ENCODE results near the gene PSMG2. TPM values are rescaled to one million over a fixed set of nuclear protein-coding genes. Genes with fewer than 3 reads are reported as not detected.

The PSMG2 gene
- polyA plus RNA-seq, 2 of the 4 experiments (the other 2 are of a cell fraction): 69.2 to 75.7 TPM

GRCh38 chr18:12749121-12749520, 46.3 kb downstream of the PSMG2 start:
- ATAC-seq (no peak), FAIRE-seq (no peak), DNase-seq (ENCODE audit: low read depth in 1 of 2, low spot score in 1 of 2) (no peak)
- H3K4me3 ChIP-seq: no peak overlapping the region
- H3K27ac ChIP-seq: peak overlapping the region in 1 of 2 experiments; percentile 30; a peak in 1 of 6 replicates
- ChIA-PET POLR2A (no interaction called here), CTCF (interaction anchor here (1.0 to 4.8 kb wide), 3 partner anchors 22 to 185 kb away, joined by 3 to 17 read pairs (median 12); no protein-coding TSS in a partner anchor)
- H3K9me3 ChIP-seq: no peaks in the 10 kb centered on the region
- no peak for TF ChIP-seq RFX5 (IDR thresholded peaks at IDR 0.05)
- TF ChIP-seq JUNB (IDR thresholded peaks at IDR 0.05): no peak
- no peak for TF ChIP-seq ZC3H11A (IDR thresholded peaks at IDR 0.05)
- no peak for TF ChIP-seq KDM1A (IDR thresholded peaks at IDR 0.05; ENCODE audit: low read depth)
- H3K4me2 ChIP-seq: no peak overlapping the region
- 83% methylated on average over 12 of the region's 13 CpGs for WGBS (ENCODE audit: missing lambda C conversion rate)
- 0 out of 3 replicates have a peak, but pooled peaks cover 3% of the 10 kb centered on the region for H3K4me1 ChIP-seq

- Histone ChIP-seq H3K27ac (no peak overlapping the region), H3K4me1 (no peaks in the 10 kb centered on the region), H3K9me3 (no peaks in the 10 kb centered on the region), H3K4me3 (no peak overlapping the region), H3K4me2 (no peak overlapping the region)
- ChIA-PET POLR2A (interaction anchor here (1.7 kb wide), 1 partner anchor 134 kb away, joined by 7 read pairs; the partner anchor contains the start of gene PTPN2), CTCF (interaction anchor here (1.0 to 4.8 kb wide), 5 partner anchors 23 to 184 kb away, joined by 3 to 17 read pairs (median 4); no protein-coding TSS in a partner anchor)
- DNase-seq (ENCODE audit: low read depth in 1 of 2, low spot score in 1 of 2) (no peak), FAIRE-seq (no peak), ATAC-seq (no peak)
- WGBS (ENCODE audit: missing lambda C conversion rate): 81% methylated on average over 13 of the region's 14 CpGs
- TF ChIP-seq ZSCAN20 (CRISPR knock-in tag; IDR thresholded peaks at IDR 0.05) (no peak), EHMT2 (IDR thresholded peaks at IDR 0.05; ENCODE audit: low read depth) (no peak), ESRRA (IDR thresholded peaks at IDR 0.05; ENCODE audit: borderline replicate concordance, low read length) (no peak), RCOR1 (IDR thresholded peaks at IDR 0.05; ENCODE audit: low read depth, low read length) (no peak), BCL3 (IDR thresholded peaks at IDR 0.05) (no peak), HMGXB4 (CRISPR knock-in tag; IDR thresholded peaks at IDR 0.05; ENCODE audit: borderline replicate concordance) (no peak), CEBPB (IDR thresholded peaks at IDR 0.05) (no peak), MAX (IDR thresholded peaks at IDR 0.05) (no peak), EHF (CRISPR knock-in tag; IDR thresholded peaks at IDR 0.05) (no peak), HDAC2 (IDR thresholded peaks at IDR 0.05) (no peak)
Observed at GRCh38 chr18:12750076-12750714, 47.4 kb downstream of the PSMG2 start.

GRCh38 chr18:12750715-12751502, 48.1 kb downstream of the PSMG2 start:
- H3K9me3 ChIP-seq: no peaks in the 10 kb centered on the region
- DNase-seq (ENCODE audit: low read depth in 1 of 2, low spot score in 1 of 2) (no peak), ATAC-seq (no peak), FAIRE-seq (no peak)
- CTCF ChIA-PET: interaction anchor here (1.0 to 4.8 kb wide), 4 partner anchors 24 to 184 kb away, joined by 3 to 17 read pairs (median 8); no protein-coding TSS in a partner anchor
- POLR2A ChIA-PET: interaction anchor here (1.7 kb wide), 1 partner anchor 133 kb away, joined by 7 read pairs; the partner anchor contains the start of gene PTPN2
- no peak overlapping the region for H3K27ac ChIP-seq
- H3K4me2 ChIP-seq: no peak overlapping the region
- no peak overlapping the region for H3K4me3 ChIP-seq
- H3K4me1 ChIP-seq: no peaks in the 10 kb centered on the region
- WGBS (ENCODE audit: missing lambda C conversion rate): 83% methylated on average over 9 of the region's 18 CpGs
- no peak for TF ChIP-seq HDAC2 (IDR thresholded peaks at IDR 0.05)
- no peak for TF ChIP-seq RAD21 (conservative IDR thresholded peaks at IDR 0.05 in 1 of 2, IDR thresholded peaks at IDR 0.05 in 1 of 2)
- no peak for TF ChIP-seq GATA3 (IDR thresholded peaks at IDR 0.05; ENCODE audit: borderline replicate concordance)
- TF ChIP-seq PHF8 (IDR thresholded peaks at IDR 0.05; ENCODE audit: borderline replicate concordance, low read depth): no peak
- no peak for TF ChIP-seq E2F6 (IDR thresholded peaks at IDR 0.05; ENCODE audit: borderline replicate concordance, low read depth)
- no peak for TF ChIP-seq CHD2 (IDR thresholded peaks at IDR 0.05; ENCODE audit: low read length, partially characterized antibody)
- no peak for TF ChIP-seq MAFK (IDR thresholded peaks at IDR 0.05; ENCODE audit: partially characterized antibody)
- TF ChIP-seq MAX (IDR thresholded peaks at IDR 0.05): no peak
- TF ChIP-seq CTCF (IDR thresholded peaks at IDR 0.05): no peak
- TF ChIP-seq HES2 (IDR thresholded peaks at IDR 0.05): no peak
- no peak for TF ChIP-seq CBX8 (IDR thresholded peaks at IDR 0.05)
- TF ChIP-seq ZSCAN20 (CRISPR knock-in tag; IDR thresholded peaks at IDR 0.05): no peak
- no peak for TF ChIP-seq BCL3 (IDR thresholded peaks at IDR 0.05)

All from A549 (cell line).